SK-N-SH treated with all-trans-retinoic acid at 6 μM for 48 hours (cell line): ENCODE measurements around the gene ADAMTS6.

Source experiments
- GLIS3 ChIP-seq: fragments of 250-450 bp; sonication (Bioruptor Pico); IDR thresholded peaks from 2 replicates; pipeline ENCODE4 v1.5.0; 2020; ENCODE audit warnings: mild to moderate bottlenecking, moderate library complexity
- RARB ChIP-seq: fragments of 250-450 bp; sonication (Bioruptor Pico); IDR thresholded peaks from 2 replicates; pipeline ENCODE4 v1.8.0; 2021; ENCODE audit warnings: mild to moderate bottlenecking, moderate library complexity
- TOX ChIP-seq: fragments of 250-450 bp; sonication (Bioruptor Pico); IDR thresholded peaks from 2 replicates; pipeline ENCODE4 v1.8.0; 2021; ENCODE audit warnings: mild to moderate bottlenecking, moderate library complexity, borderline replicate concordance
- TSHZ2 ChIP-seq: fragments of 250-450 bp; sonication (Bioruptor Pico); IDR thresholded peaks from 2 replicates; pipeline ENCODE4 v1.5.0; 2020; ENCODE audit warnings: mild to moderate bottlenecking, moderate library complexity
- ZC3H10 ChIP-seq: fragments of 250-450 bp; sonication (Bioruptor Pico); IDR thresholded peaks from 2 replicates; pipeline ENCODE4 v1.5.1; 2021; ENCODE audit warnings: mild to moderate bottlenecking, moderate library complexity
- ZFP3 ChIP-seq: fragments of 250-450 bp; sonication (Bioruptor Pico); IDR thresholded peaks from 2 replicates; pipeline ENCODE4 v1.5.0; 2020; ENCODE audit warnings: mild to moderate bottlenecking, moderate library complexity
- ZFP30 ChIP-seq: fragments of 450-650 bp; formaldehyde crosslinking; IDR thresholded peaks from 2 replicates; pipeline ENCODE4 v1.5.0; 2022; ENCODE audit warnings: mild to moderate bottlenecking, moderate library complexity
- ZNF565 ChIP-seq: fragments of 450-650 bp; formaldehyde crosslinking; conservative IDR thresholded peaks from 2 replicates; pipeline ENCODE4 v1.5.0; 2020; ENCODE audit warnings: low read depth, mild to moderate bottlenecking, moderate library complexity

- no peak for TF ChIP-seq ZFP30
- TF ChIP-seq GLIS3, result no peak
- no peak for TF ChIP-seq ZC3H10 (CRISPR knock-in tag)
- TF ChIP-seq RARB, result no peak
- TF ChIP-seq TSHZ2, result no peak
- TF ChIP-seq TOX (CRISPR knock-in tag), result no peak
- no peak for TF ChIP-seq ZFP3 (CRISPR knock-in tag)
- no peak for TF ChIP-seq ZNF565 (CRISPR knock-in tag)
Observed at GRCh38 chr5:65192331-65192730, 289.4 kb downstream of the ADAMTS6 start.
